ENCODE measurements around the gene ACOT13.

Gene ACOT13

GRCh38 chr6:24689964-24690363 lies 23.1 kb downstream of the ACOT13 start:
- no peak overlapping the region for H3K27ac ChIP-seq

GRCh38 chr6:24690593-24690992 lies 23.7 kb downstream of the ACOT13 start:
- TF ChIP-seq, protein P1, sequence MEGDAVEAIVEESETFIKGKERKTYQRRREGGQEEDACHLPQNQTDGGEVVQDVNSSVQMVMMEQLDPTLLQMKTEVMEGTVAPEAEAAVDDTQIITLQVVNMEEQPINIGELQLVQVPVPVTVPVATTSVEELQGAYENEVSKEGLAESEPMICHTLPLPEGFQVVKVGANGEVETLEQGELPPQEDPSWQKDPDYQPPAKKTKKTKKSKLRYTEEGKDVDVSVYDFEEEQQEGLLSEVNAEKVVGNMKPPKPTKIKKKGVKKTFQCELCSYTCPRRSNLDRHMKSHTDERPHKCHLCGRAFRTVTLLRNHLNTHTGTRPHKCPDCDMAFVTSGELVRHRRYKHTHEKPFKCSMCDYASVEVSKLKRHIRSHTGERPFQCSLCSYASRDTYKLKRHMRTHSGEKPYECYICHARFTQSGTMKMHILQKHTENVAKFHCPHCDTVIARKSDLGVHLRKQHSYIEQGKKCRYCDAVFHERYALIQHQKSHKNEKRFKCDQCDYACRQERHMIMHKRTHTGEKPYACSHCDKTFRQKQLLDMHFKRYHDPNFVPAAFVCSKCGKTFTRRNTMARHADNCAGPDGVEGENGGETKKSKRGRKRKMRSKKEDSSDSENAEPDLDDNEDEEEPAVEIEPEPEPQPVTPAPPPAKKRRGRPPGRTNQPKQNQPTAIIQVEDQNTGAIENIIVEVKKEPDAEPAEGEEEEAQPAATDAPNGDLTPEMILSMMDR (conservative IDR thresholded peaks at IDR 0.05), result no peak
- TF ChIP-seq ZFX (IDR thresholded peaks at IDR 0.05), result no peak

More at GRCh38 chr6:24689964-24690363, 23.1 kb downstream of the ACOT13 start:
- TF ChIP-seq, protein P1 (conservative IDR thresholded peaks at IDR 0.05), result no peak
- TF ChIP-seq ZFX (IDR thresholded peaks at IDR 0.05), result no peak

GRCh38 chr6:24691550-24691949 lies 24.7 kb downstream of the ACOT13 start:
- H3K27ac ChIP-seq, result no peak overlapping the region
- TF ChIP-seq, protein P1 (conservative IDR thresholded peaks at IDR 0.05), result no peak
- TF ChIP-seq ZFX (IDR thresholded peaks at IDR 0.05), result no peak

More at GRCh38 chr6:24690593-24690992, 23.7 kb downstream of the ACOT13 start:
- H3K27ac ChIP-seq, result no peak overlapping the region

DNA sequence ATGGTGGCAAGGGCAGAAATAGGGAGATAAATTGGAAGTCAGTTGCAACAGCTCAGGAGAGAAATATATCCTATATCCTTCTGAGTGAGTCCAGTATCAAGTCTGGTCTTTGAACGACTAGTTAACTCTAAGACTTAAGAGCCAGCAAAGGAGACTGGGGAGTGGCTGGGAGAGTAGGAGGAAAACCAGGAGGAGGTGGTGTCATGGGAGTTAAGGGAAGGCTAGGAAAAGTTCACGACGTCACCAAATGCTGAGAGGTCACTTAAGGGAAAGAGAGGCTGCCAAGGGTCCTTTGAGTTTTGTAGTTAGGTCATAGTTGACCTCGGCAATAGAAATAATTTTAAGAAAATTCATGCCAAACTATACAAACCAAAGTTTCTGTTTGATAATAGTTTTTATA lies 25.1 kb downstream of the ACOT13 start:
- H3K27ac ChIP-seq, result no peak overlapping the region
- TF ChIP-seq ZFX (IDR thresholded peaks at IDR 0.05), result no peak
- TF ChIP-seq, protein P1 (conservative IDR thresholded peaks at IDR 0.05), result no peak

- TF ChIP-seq, protein P1 (conservative IDR thresholded peaks at IDR 0.05), result no peak
- no peak for TF ChIP-seq ZFX (IDR thresholded peaks at IDR 0.05)
- H3K27ac ChIP-seq, result no peak overlapping the region
Observed at GRCh38 chr6:24692415-24692814, 25.5 kb downstream of the ACOT13 start.

DNA sequence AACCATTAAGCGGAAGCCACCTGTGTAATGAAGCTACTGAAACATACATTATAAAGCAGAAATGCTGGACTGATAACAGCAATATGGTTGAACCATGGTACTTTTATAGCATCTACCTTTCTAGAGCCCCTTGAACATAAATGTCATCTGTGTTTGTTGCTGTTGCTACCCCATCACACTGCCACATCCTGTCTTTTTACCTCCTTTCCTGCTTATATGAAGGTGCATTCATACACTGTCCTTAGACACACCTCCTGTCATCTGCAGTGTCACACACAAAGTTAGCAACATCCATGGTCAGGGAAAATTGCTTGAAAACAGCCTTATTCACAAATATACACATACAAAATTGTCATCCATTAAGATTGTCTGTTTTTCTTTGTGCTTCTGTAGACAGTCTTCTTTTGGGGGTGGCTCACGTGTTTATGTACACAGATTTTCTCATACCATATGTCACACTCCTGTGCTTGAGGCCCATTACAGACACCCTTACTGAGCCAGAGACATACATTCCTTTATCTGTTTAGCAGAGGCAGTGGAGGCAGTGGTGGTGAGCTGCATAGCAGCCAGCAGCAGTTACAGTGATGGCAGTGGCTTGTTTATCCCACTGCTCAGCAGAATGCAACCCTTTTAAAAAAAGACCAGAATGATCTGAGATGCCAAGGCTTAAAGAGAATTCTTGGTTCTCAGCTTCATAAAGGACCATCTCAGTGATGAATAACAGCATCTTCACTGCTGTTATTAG lies 26.1 kb downstream of the ACOT13 start:
- TF ChIP-seq, protein P1 (conservative IDR thresholded peaks at IDR 0.05), result no peak
- TF ChIP-seq ZFX (IDR thresholded peaks at IDR 0.05), result no peak

GRCh38 chr6:24694198-24694597 lies 27.3 kb downstream of the ACOT13 start:
- TF ChIP-seq ZFX (IDR thresholded peaks at IDR 0.05), result no peak
- TF ChIP-seq, protein P1 (conservative IDR thresholded peaks at IDR 0.05), result no peak
- no peak overlapping the region for H3K27ac ChIP-seq

More for the DNA sequence above, 26.1 kb downstream of the ACOT13 start:
- H3K27ac ChIP-seq, result no peak overlapping the region

All from C4-2B (cell line).